Loucy (cell line): ENCODE data around the gene PLPP4.

Experiments
- CTCF ChIP-seq: fragments of 200-600 bp; sonication (generic); conservative IDR thresholded peaks from 2 replicates; pipeline ENCODE4 v1.5.1; 2014; ENCODE audit warnings: mild to moderate bottlenecking, antibody characterized with exemption, low read length
- EZH2phosphoT487 ChIP-seq: fragments of 200-600 bp; IDR thresholded peaks from 2 replicates; pipeline ENCODE4 v1.6.1; 2018; ENCODE audit warnings: antibody characterized with exemption, mild to moderate bottlenecking, moderate library complexity, borderline replicate concordance

GRCh38 chr10:120553911-120554310 is 96.9 kb downstream of the PLPP4 start:
- TF ChIP-seq EZH2phosphoT487 = no peak
- TF ChIP-seq CTCF = no peak
